Hematopoietic multipotent progenitor cell treated with erythropoietin and hydrocortisone succinate and interleukin-3 and kit ligand, for 8 days (in vitro differentiated cells): Measurements from ENCODE around the gene GPBP1.
"Not testable (repeated sequence)": the region's sequence is repeated elsewhere in the genome, so short reads cannot be mapped to it uniquely, and the experiment has no call there.

Experiments
- DNase-seq: peaks from one replicate; pipeline ENCODE4 v3.0.0-alpha.2; 2015

Gene GPBP1

GRCh38 chr5:57177479-57178156 is 3.8 kb downstream of the GPBP1 start:
- DNase-seq: no peak

DNA sequence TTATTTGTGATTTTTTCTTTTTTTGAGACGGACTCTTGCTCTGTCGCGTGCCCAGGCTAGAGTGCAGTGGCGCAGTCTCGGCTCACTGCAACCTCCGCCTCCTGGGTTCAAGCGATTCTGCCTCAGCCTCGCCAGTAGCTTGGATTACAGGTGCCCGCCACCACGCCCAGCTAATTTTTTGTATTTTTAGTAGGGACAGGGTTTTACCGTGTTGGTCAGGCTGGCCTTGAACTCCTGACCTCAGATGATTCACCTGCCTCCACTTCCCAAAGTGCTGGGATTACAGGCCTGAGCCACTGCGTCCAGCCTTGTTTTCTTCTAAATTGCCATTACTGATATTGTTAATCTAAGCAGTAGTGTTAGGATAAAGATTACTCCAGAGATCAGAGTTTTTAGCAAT is 4.4 kb downstream of the GPBP1 start:
- DNase-seq: not testable (repeated sequence)

GRCh38 chr5:57179262-57180200 is 5.7 kb downstream of the GPBP1 start:
- DNase-seq: no peak

GRCh38 chr5:57181154-57181553 is 7.3 kb downstream of the GPBP1 start:
- no peak for DNase-seq

- peak; percentile 48 for DNase-seq
These were observed 10.5 kb downstream of the GPBP1 start for GRCh38 chr5:57184322-57184721.

DNA sequence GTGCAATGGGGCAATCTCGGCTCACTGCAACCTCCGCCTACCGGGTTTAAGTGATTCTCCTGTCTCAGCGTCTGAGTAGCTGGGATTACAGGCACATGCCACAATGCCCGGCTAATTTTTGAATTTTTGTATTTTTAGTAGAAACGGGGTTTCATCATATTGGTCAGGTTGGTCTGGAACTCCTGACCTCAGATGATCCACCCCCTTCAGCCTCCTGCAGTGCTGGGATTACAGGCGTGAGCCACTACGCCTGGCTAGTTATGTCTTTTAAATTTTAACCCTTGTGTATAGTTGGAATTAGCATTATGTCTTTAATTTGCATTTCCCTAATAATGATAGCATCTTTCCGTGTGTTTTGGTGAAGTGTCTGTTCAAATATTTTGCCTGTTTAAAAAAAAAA is 11.5 kb downstream of the GPBP1 start:
- no peak for DNase-seq

- no peak for DNase-seq
These were observed 12.3 kb downstream of the GPBP1 start for GRCh38 chr5:57186194-57186593.

- not testable (repeated sequence) for DNase-seq
These were observed 14.1 kb downstream of the GPBP1 start for GRCh38 chr5:57187977-57188376.

GRCh38 chr5:57189515-57189914 is 15.7 kb downstream of the GPBP1 start:
- DNase-seq: no peak

- DNase-seq: no peak
These were observed 16.7 kb downstream of the GPBP1 start for GRCh38 chr5:57190593-57190992.

GRCh38 chr5:57191163-57191562 is 17.3 kb downstream of the GPBP1 start:
- no peak for DNase-seq

- no peak for DNase-seq
These were observed 18.1 kb downstream of the GPBP1 start for GRCh38 chr5:57191986-57192385.

DNA sequence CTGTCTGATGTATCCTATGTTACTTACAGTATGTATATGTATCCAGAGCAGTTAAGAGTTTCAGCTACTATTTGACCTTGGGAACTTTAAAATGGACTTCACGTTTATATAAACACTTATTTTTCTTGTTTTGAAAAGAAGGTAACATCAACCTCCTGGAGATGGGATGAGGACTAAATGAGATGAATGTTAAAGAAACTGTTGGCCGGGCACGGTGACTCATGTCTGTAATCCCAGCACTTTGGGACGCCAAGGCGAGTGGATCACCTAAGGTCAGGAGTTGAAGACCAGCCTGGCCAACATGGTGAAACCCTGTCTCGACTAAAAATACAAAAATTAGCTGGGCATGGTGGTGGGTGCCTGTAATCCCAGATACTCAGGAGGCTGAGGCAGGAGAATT is 19.0 kb downstream of the GPBP1 start:
- DNase-seq: not testable (repeated sequence)

GRCh38 chr5:57193757-57194413 is 20.0 kb downstream of the GPBP1 start:
- no peak for DNase-seq

- DNase-seq: no peak
These were observed 20.8 kb downstream of the GPBP1 start for GRCh38 chr5:57194653-57195052.

DNA sequence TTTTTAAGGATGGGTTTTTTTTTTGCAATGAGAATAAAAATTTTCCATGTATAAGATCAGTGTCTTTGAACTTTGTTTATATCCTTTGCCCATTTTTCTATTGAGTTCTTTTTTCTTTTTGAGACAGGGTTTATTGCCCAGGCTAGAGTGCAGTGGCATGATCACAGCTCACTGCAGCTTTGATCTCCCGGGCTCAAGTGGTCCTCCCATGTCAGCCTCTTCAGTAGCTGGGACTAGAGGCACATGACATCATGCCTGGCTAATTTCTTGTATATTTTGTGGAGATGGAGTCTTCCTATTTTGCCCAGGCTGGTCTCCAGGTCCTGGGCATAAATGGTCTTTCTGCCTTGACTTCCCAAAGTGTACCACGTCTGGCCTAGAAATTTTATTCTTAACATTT is 21.2 kb downstream of the GPBP1 start:
- DNase-seq: no peak

DNA sequence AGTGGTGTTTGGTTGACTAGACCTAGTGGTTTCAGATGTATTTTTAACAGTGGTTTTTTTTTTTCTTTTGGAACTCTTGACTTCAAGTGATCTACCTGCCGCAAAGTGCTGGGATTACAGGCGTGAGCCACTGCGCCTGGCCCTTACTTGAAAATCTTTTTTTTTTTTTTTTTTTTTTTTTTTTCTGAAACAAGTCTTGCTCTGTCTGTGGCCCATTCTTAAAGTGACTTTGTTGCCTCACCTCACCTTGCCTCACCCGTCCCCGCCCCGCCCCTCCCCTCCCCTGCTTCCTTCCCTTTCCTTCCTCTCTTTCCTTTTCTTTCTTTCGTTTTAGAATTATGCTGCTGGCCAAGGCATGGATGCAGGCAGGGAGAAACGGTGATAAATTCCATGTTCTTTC is 26.0 kb downstream of the GPBP1 start:
- DNase-seq: no peak

DNA sequence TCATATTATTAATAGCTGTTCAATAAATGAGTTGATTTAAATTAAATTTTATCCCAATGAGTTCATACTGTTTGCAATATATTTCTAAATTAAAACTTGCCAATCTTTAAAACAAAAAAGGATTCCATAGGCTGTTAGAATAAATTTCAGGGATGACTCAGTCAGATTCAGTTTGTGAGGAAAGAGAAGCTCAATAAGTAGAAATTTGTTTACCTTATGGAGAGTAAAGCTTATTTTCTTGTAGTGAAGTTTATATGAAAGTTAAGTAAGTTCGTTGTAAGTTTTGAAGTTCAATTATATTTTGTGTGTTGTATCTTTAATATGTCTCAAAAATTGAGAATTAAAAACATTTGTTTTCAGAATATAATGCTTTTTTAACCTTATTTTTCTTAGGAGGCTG is 29.0 kb downstream of the GPBP1 start:
- no peak for DNase-seq

DNA sequence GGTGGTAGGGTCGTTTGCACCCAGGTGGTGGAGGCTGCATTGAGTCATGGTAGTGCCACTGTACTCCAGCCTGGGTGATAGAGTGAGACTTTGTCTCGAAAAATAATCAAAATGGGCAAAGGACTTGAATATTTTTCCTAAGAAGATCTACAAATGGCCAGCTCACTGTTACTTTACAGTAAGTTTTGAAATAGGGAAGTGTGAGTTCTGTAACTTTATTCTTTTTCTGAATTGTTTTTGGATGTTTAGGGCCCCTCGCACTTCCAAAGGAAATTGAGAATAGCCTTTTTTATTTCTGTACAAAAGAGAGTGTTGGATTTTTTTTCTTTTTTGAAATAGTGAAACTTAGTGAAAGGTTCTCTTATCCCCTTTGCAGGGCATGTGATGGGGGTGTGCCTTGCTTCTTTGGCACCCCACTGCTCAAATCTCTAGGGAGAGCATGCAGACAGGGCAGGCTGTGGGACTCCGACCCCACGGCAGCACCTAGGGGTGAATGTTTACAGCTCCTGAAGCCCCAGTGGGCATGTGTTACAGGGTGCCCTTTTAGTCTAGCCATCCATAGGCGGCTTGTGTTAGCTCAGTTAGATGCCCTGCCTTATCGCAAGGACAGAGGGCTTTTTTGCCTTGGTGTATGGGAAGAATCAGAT is 33.3 kb downstream of the GPBP1 start:
- no peak for DNase-seq

GRCh38 chr5:57207681-57208080 is 33.8 kb downstream of the GPBP1 start:
- no peak for DNase-seq

DNA sequence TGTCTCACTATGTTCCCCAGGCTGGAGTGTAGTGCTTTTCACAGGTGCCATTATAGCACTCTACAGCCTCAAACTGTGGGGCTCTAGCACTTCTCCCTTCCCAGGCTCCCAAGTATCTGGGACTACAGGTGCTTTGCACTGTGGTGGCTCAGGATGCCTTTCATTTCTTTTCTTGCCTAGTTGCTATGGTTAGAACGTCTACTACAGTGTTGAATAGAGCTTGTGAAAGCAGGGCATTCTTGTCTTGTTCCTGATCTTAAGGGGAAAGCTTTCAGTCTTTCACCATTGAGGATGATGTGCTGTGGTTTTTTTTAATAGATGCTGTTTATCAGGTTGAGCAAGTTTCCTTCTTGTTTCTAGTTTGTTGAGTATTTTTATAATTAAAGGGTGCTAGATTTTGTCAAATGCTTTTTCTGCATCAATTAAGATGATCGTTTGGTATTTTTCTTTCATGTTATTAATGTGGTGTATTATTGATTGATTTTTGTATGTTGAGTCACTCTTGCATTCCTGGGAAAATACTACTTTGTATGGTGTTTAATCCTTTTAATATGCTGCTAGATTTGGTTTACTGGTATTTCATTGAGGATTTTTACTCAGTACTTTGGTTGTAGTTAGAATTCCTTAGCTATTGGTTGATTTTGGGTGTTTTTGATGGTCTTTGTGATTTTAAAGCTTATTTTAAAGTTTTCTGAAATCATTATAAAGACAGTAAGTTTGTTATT is 35.6 kb downstream of the GPBP1 start:
- no peak for DNase-seq

GRCh38 chr5:57210633-57211032 is 36.8 kb downstream of the GPBP1 start:
- DNase-seq: no peak

DNA sequence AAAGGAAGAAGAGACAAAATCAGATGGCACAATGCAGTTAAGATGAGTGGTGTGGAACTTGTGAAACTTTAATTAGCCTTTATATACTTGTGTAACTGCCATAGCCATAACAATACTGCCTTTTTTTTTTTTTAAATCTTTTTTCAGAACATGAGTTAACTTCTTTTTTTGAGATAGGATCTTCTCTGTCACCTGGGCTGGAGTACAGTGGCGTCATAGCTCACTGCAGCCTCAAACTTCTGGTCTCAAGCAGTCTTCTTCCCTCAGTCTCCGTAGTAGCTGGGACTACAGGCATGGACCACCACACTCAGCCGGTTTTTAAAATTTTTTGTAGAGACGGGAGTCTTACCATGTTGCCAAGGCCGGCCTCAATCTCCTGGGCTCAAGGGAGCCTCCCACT is 37.2 kb downstream of the GPBP1 start:
- DNase-seq: no peak
